Activated naive CD8-positive, alpha-beta T cell treated with anti-CD3 and anti-CD28 coated beads, Interleukin-2, amount 50 U/mL, for 16 hours (primary cell): Measurements from ENCODE around the gene DCLK3.

Experiments used
- DNase-seq: peaks from one replicate; pipeline ENCODE4 v3.0.0-alpha.2; 2020; ENCODE audit warnings: low read depth, low spot score

Gene DCLK3

GRCh38 chr3:36674816-36675215 lies 89.5 kb downstream of the DCLK3 start:
- no peak for DNase-seq

GRCh38 chr3:36669764-36670163 lies 94.6 kb downstream of the DCLK3 start:
- no peak for DNase-seq

DNA sequence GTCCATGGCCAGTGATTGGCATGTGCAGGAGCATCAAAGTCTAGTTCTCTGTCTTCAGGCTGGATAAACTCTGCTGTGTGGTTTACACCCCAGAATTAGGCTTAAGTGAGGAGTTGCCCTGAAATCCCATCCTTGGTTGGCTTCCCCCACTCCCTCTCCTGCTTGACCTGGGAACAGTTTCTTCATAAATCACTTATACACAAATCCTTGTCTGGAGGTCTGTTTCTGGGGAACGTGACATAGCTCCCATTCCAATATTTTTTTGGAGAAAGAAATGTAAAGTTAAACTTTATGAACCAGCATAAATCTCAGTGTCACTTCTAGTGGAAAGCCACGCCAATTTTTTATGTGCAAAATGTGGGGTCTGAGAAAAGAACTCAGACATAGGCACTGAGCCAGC lies 98.2 kb downstream of the DCLK3 start:
- DNase-seq = no peak

DNA sequence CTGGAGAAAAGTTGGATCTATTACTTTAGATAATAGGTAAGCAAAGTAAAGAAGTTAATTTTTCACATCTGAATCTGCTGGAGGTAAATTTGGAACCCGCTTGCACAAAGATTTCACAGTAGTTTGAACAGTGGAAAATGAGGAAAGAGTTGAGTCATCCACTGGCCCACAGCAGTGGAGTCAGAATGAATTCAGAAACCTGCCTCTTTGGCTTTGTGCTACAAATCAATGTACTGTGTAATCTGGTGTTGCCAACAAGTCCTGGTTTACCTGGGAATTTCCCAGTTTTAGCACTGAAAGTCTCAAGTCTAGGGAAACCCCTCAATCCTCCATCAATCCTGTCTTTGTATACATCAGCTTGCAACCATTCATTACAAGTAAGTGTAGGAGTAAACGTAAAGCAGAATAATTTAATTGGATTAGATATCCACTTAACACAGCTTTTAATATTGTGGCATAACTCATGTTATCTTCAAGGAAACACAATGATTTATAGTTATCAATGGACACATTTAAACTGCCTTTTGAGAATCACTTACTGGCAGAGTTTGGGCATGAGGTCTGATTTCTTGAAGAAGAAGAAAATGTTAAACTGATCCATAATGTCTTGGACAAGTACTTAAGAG lies 100.6 kb downstream of the DCLK3 start:
- DNase-seq = no peak

- no peak for DNase-seq
Observed at GRCh38 chr3:36662626-36663025, 101.7 kb downstream of the DCLK3 start.
